HCT116 (cell line): Measurements from ENCODE around the gene MOB4. TPM values are rescaled to one million over a fixed set of nuclear protein-coding genes. Genes with fewer than 3 reads are reported as not detected.

Experiments used
- ATAC-seq: fragments of 200-7000 bp; cut with Tn5 transposase; 2 replicates; pipeline ENCODE4 v1.9.1; 2020; ENCODE audit warnings: mild to moderate bottlenecking, moderate library complexity
- BruUV-seq: library from RNA; stranded (reverse); fragments of 400-500 nt; replicated peaks from 2 replicates; lab custom pipeline; 2021; lab: Mats Ljungman, UMichigan
- CTCF ChIA-PET: fragments of 300-600 bp; sonication (Branson Sonifier 250); formaldehyde crosslinking; loops from one replicate; lab custom pipeline; 2021; ENCODE audit warnings: antibody characterized with exemption; lab: Charles Lee
- POLR2A ChIA-PET: fragments of 300-600, 350-600 bp; sonication (Branson Sonifier 250); formaldehyde crosslinking; loops from one replicate; lab custom pipeline; 2021; ENCODE audit warnings: antibody characterized with exemption; lab: Charles Lee
- RAD21 ChIA-PET, 2 experiments: fragments of 300-600 bp; sonication (Branson Sonifier 250); formaldehyde crosslinking; loops; one replicate each; lab custom pipeline; 2023; ENCODE audit warnings: low total read pairs in 2 of 2; ENCODE audit not compliant: uncharacterized antibody in 2 of 2, unreplicated experiment in 2 of 2, low non-redundant PET in 1 of 2; lab: Charles Lee
- DNase-seq: peaks from one replicate; pipeline ENCODE4 v3.0.0-alpha.2; 2010; ENCODE audit warnings: low read depth, low spot score
- H2AFZ ChIP-seq: fragments of 200-600 bp; shearing (Covaris generic), sonication (generic); 2 replicates; pipeline ENCODE4 v1.6.1; 2017; ENCODE audit warnings: low read depth, mixed run types, mixed read lengths, antibody characterized with exemption, low read length; ENCODE audit not compliant: poor library complexity, severe bottlenecking
- H3K27ac ChIP-seq: 2 replicates; pipeline ENCODE4 v1.5.1; 2012; ENCODE audit warnings: low read depth, low read length
- H3K27me3 ChIP-seq: fragments of 200-600 bp; sonication (generic); 2 replicates; pipeline ENCODE4 v1.6.1; 2016; ENCODE audit warnings: mixed run types, low read length, mixed read lengths; ENCODE audit not compliant: insufficient read depth
- H3K36me3 ChIP-seq, 2 experiments: fragments of 200-500 bp in 1 of 2; fragments of 200-600 bp in 1 of 2; sonication (Bioruptor generic) in 1 of 2; sonication (generic) in 1 of 2; 2 replicates each; pipeline versions ENCODE4 v1.5.1 to v1.6.1; 2014 to 2016; ENCODE audit warnings: low read length in 2 of 2, inconsistent platforms in 1 of 2, mixed read lengths in 1 of 2, mixed run types in 1 of 2; ENCODE audit not compliant: insufficient read depth in 2 of 2, control insufficient read depth in 1 of 2
- H3K4me1 ChIP-seq, 2 experiments: fragments of 200-600 bp in 1 of 2; sonication (generic) in 1 of 2; 2 replicates each; pipeline versions ENCODE4 v1.5.1 to v1.6.1; 2012 to 2017; ENCODE audit warnings: low read length in 2 of 2, inconsistent platforms in 1 of 2, mild to moderate bottlenecking in 1 of 2, mixed read lengths in 1 of 2, mixed run types in 1 of 2, moderate library complexity in 1 of 2; ENCODE audit not compliant: insufficient read depth in 2 of 2, control insufficient read depth in 1 of 2
- H3K4me2 ChIP-seq: fragments of 200-600 bp; sonication (generic); 2 replicates; pipeline ENCODE4 v1.6.1; 2017; ENCODE audit warnings: mixed run types, low read length, mixed read lengths
- H3K4me3 ChIP-seq, 2 experiments: fragments of 200-600 bp in 1 of 2; sonication (generic) in 1 of 2; replicated peaks in 1 of 2; 2 replicates each; pipeline ENCODE4 v1.5.1; 2011 to 2016; ENCODE audit warnings: low read length in 2 of 2, control low read depth in 1 of 2, low read depth in 1 of 2, mild to moderate bottlenecking in 1 of 2, mixed read lengths in 1 of 2, mixed run types in 1 of 2
- H3K79me2 ChIP-seq: fragments of 200-600 bp; sonication (generic); 2 replicates; pipeline ENCODE4 v1.6.1; 2017; ENCODE audit warnings: mild to moderate bottlenecking, mixed run types, low read length, moderate library complexity, mixed read lengths; ENCODE audit not compliant: insufficient read depth
- H3K9ac ChIP-seq: fragments of 200-600 bp; sonication (generic); 2 replicates; pipeline ENCODE4 v1.6.1; 2016; ENCODE audit warnings: low read length, mixed read lengths
- H3K9me2 ChIP-seq: fragments of 200-600 bp; sonication (generic), shearing (Covaris generic); 2 replicates; pipeline ENCODE4 v1.6.1; 2017; ENCODE audit warnings: mixed run types, mild to moderate bottlenecking, moderate library complexity; ENCODE audit not compliant: insufficient read depth
- H3K9me3 ChIP-seq, 2 experiments: fragments of 200-500 bp in 1 of 2; fragments of 200-600 bp in 1 of 2; sonication (Bioruptor generic) in 1 of 2; sonication (generic) in 1 of 2; 2 replicates each; pipeline ENCODE4 v1.6.1; 2014 to 2017; ENCODE audit warnings: low read length in 2 of 2, mixed read lengths in 2 of 2, inconsistent platforms in 1 of 2, low read depth in 1 of 2, mild to moderate bottlenecking in 1 of 2, mixed run types in 1 of 2, moderate library complexity in 1 of 2; ENCODE audit not compliant: control insufficient read depth in 1 of 2, insufficient read depth in 1 of 2
- H4K20me1 ChIP-seq: fragments of 200-600 bp; sonication (generic), shearing (Covaris generic); 2 replicates; pipeline ENCODE4 v1.6.1; 2017; ENCODE audit warnings: mixed run types, mild to moderate bottlenecking, moderate library complexity; ENCODE audit not compliant: insufficient read depth
- CBX3 ChIP-seq: IDR thresholded peaks from 2 replicates; pipeline ENCODE4 v1.6.1; 2012; ENCODE audit warnings: low read depth
- CEBPB ChIP-seq: IDR thresholded peaks from 2 replicates; pipeline ENCODE4 v1.6.1; 2012; ENCODE audit warnings: low read depth
- EGR1 ChIP-seq: IDR thresholded peaks from 2 replicates; pipeline ENCODE4 v1.6.1; 2012; ENCODE audit warnings: low read depth
- ELF1 ChIP-seq: IDR thresholded peaks from 2 replicates; pipeline ENCODE4 v1.6.1; 2012; ENCODE audit warnings: low read depth, borderline replicate concordance
- EZH2 ChIP-seq: fragments of 200-600 bp; sonication (generic); IDR thresholded peaks from 2 replicates; pipeline ENCODE4 v1.6.1; 2017; ENCODE audit warnings: antibody characterized with exemption, mixed run types
- EZH2phosphoT487 ChIP-seq: fragments of 200-600 bp; IDR thresholded peaks from 2 replicates; pipeline ENCODE4 v1.6.1; 2018; ENCODE audit warnings: antibody characterized with exemption, borderline replicate concordance
- JUND ChIP-seq: IDR thresholded peaks from 2 replicates; pipeline ENCODE4 v1.6.1; 2012
- POLR2A ChIP-seq: IDR thresholded peaks from 2 replicates; pipeline ENCODE4 v1.7.0; 2011; ENCODE audit warnings: borderline replicate concordance; ENCODE audit not compliant: insufficient read depth, insufficient read length; ENCODE audit errors: extremely low read depth
- POLR2AphosphoS5 ChIP-seq: IDR thresholded peaks from 2 replicates; pipeline ENCODE4 v1.6.1; 2011; ENCODE audit warnings: mild to moderate bottlenecking, low read depth, low read length, moderate library complexity
- SIN3A ChIP-seq: IDR thresholded peaks from 2 replicates; pipeline ENCODE4 v1.6.1; 2012; ENCODE audit warnings: low read depth
- intact Hi-C: fragments of 100-400 bp; cut with micrococcal nuclease; formaldehyde crosslinking; loops from 2 replicates; pipeline ENCODE4 v1.10.0; 2022
- total RNA-seq: library from RNA; stranded (reverse); gene quantifications from one replicate; pipeline ENCODE4 v1.2.1, GENCODE V29; 2021; ENCODE audit not compliant: unreplicated experiment
- TF ChIP-seq, protein P1 (sequence below): IDR thresholded peaks from 2 replicates; pipeline ENCODE4 v1.6.1; 2012

Gene MOB4
- total RNA-seq, 1 experiment from 2014 or later: 24.4 TPM

GRCh38 chr2:197498235-197498936, 17.5 kb upstream of the MOB4 start:
- peak overlapping the region; percentile 90 for H3K9ac ChIP-seq
- H3K4me1 ChIP-seq: peaks cover 7 to 29% of the 10 kb centered on the region in 2 experiments; a peak in 3 of 4 replicates
- intact Hi-C loops: no loop called here
- H3K36me3 ChIP-seq: peaks cover 54 to 84% of the 10 kb centered on the region in 2 experiments
- peak overlapping the region; percentile 67 for H3K4me2 ChIP-seq
- peak overlapping the region; percentile 98 for H3K27ac ChIP-seq
- H3K79me2 ChIP-seq: peaks cover 96% of the 10 kb centered on the region
- TF ChIP-seq CEBPB (0 out of 2 replicates have a peak, but pooled peaks have one; percentile 17), JUND (peak; percentile 4; the same call in 1 of the 2 replicates), EGR1 (0 out of 2 replicates have a peak, but pooled peaks have one; percentile 13), CBX3 (0 out of 2 replicates have a peak, but pooled peaks have one; percentile 15)
- TF ChIP-seq, protein P1, sequence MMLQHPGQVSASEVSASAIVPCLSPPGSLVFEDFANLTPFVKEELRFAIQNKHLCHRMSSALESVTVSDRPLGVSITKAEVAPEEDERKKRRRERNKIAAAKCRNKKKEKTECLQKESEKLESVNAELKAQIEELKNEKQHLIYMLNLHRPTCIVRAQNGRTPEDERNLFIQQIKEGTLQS: no peak
- H3K9me3 ChIP-seq: no peaks in the 10 kb centered on the region
- peaks cover 59% of the 10 kb centered on the region; the same call in 1 of the 2 replicates for H4K20me1 ChIP-seq
- ChIA-PET POLR2A (interaction anchor here (1.0 to 1.4 kb wide), 2 partner anchors 9 to 45 kb away, joined by 3 to 4 read pairs; partner anchors contain the start of gene COQ10B), RAD21 (no interaction called here), CTCF (no interaction called here)
- H2AFZ ChIP-seq: no peak overlapping the region
- TSS peak; percentile 45 for BruUV-seq
- DNase-seq: no peak
- no peak for ATAC-seq
- no peaks in the 10 kb centered on the region for H3K9me2 ChIP-seq
- H3K27me3 ChIP-seq: no peaks in the 10 kb centered on the region
- peak overlapping the region; percentile 81 to 83 for H3K4me3 ChIP-seq

DNA sequence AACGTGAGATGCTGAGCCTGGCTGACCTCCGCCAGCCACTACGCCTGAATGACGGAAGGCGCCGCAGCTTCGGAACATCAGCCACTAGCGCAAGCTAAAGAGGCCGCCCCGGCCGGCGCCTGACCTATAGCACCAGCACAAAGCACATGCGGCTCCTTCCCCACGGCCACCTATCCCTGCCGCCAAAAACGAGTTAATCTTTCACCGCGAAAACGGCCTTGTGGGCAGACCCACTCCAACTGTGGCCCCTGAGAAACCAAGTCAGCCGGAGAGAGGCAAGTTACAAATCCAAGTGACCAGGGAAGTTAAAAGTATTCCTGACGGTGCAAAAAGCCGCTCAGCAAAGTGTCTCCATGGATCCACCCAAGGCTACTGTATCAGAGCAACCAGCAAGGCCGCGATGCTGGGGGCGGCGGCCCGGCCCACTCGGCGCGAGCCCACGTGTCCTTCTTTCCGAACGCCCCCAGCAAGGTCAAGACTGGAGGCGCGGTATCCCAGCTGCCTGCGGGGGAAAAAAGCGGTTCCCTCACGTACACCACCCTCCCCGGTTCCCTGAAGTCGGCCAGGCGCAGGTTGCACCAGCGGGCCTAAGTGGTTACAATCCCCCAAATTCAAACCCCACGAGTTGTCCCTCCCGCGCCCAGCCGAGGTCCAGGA, 16.8 kb upstream of the MOB4 start:
- no peak overlapping the region for H2AFZ ChIP-seq

More for the DNA sequence above, 16.8 kb upstream of the MOB4 start:
- Histone ChIP-seq H3K4me1 (peaks cover 7 to 29% of the 10 kb centered on the region in 2 experiments; a peak in 3 of 4 replicates), H3K36me3 (peaks cover 53 to 86% of the 10 kb centered on the region in 2 experiments), H3K9me2 (no peaks in the 10 kb centered on the region), H3K4me2 (peak overlapping the region; percentile 67), H4K20me1 (peaks cover 64% of the 10 kb centered on the region; the same call in 1 of the 2 replicates), H3K4me3 (peak overlapping the region; percentile 81 to 83), H3K9ac (peak overlapping the region; percentile 90), H3K79me2 (peaks cover 96% of the 10 kb centered on the region), H3K27ac (peak overlapping the region; percentile 98), H3K27me3 (no peaks in the 10 kb centered on the region), H3K9me3 (no peaks in the 10 kb centered on the region)
- ChIA-PET RAD21 (interaction anchor here in 1 of 2 experiments (1.3 kb wide), 1 partner anchor 101 kb away, joined by 3 read pairs; no protein-coding TSS in a partner anchor), CTCF (no interaction called here), POLR2A (interaction anchor here (0.8 to 2.0 kb wide), 9 partner anchors 9 to 484 kb away, joined by 3 to 25 read pairs (median 4); partner anchors contain the start of genes COQ10B and MOB4)
- intact Hi-C loops: no loop called here
- no TSS peak for BruUV-seq
- TF ChIP-seq SIN3A (peak; percentile 33; the same call in 1 of the 2 replicates), CBX3 (no peak), POLR2A (no peak), JUND (no peak), ELF1 (no peak), EZH2phosphoT487 (no peak), EZH2 (no peak), POLR2AphosphoS5 (no peak)
- no peak for DNase-seq
- peak; percentile 20 for ATAC-seq
